ACC112 (cell line): ENCODE results near the gene HOXB4.

ENCODE experiments used
- H2AFZ ChIP-seq: fragments of 200-600 bp; sonication (generic); one replicate; pipeline ENCODE4 v1.6.0; 2017; ENCODE audit warnings: antibody characterized with exemption, low read length; ENCODE audit not compliant: unreplicated experiment
- H3K27ac ChIP-seq: fragments of 200-600 bp; sonication (generic); 2 replicates; pipeline ENCODE4 v1.5.1; 2014; ENCODE audit warnings: low read depth, mild to moderate bottlenecking, antibody characterized with exemption, low read length, moderate library complexity
- H3K27me3 ChIP-seq: fragments of 200-600 bp; sonication (generic); 2 replicates; pipeline ENCODE4 v1.6.1; 2014; ENCODE audit warnings: mild to moderate bottlenecking, antibody characterized with exemption, low read length, moderate library complexity, mixed read lengths; ENCODE audit not compliant: insufficient read depth
- H3K36me3 ChIP-seq: fragments of 200-600 bp; sonication (generic); 2 replicates; pipeline ENCODE4 v1.6.1; 2016; ENCODE audit warnings: mild to moderate bottlenecking, antibody characterized with exemption, low read length, moderate library complexity, mixed read lengths; ENCODE audit not compliant: insufficient read depth
- H3K4me1 ChIP-seq: fragments of 200-600 bp; sonication (generic); one replicate; pipeline ENCODE4 v1.6.1; 2016; ENCODE audit warnings: low read length, mixed read lengths; ENCODE audit not compliant: insufficient read depth, unreplicated experiment, control insufficient read depth
- H3K4me3 ChIP-seq: fragments of 200-600 bp; sonication (generic); 2 replicates; pipeline ENCODE4 v1.5.1; 2014; ENCODE audit warnings: mild to moderate bottlenecking, low read depth, low read length
- H3K79me2 ChIP-seq: fragments of 200-600 bp; sonication (generic); one replicate; pipeline ENCODE4 v1.6.0; 2016; ENCODE audit warnings: low read length; ENCODE audit not compliant: control insufficient read depth, unreplicated experiment, insufficient read depth

The HOXB4 gene

GRCh38 chr17:48528936-48529682 is 49.0 kb downstream of the HOXB4 start:
- no peak overlapping the region for H2AFZ ChIP-seq
- peaks cover 96% of the 10 kb centered on the region for H3K27me3 ChIP-seq

GRCh38 chr17:48528153-48528935 is 49.8 kb downstream of the HOXB4 start:
- Histone ChIP-seq H3K27me3 (peaks cover 98% of the 10 kb centered on the region), H3K79me2 (no peaks in the 10 kb centered on the region), H3K4me1 (no peaks in the 10 kb centered on the region), H3K36me3 (no peaks in the 10 kb centered on the region), H3K4me3 (no peak overlapping the region), H2AFZ (no peak overlapping the region), H3K27ac (no peak overlapping the region)

More at GRCh38 chr17:48528936-48529682, 49.0 kb downstream of the HOXB4 start:
- H3K4me1 ChIP-seq: no peaks in the 10 kb centered on the region
- H3K4me3 ChIP-seq: no peak overlapping the region
- H3K36me3 ChIP-seq: no peaks in the 10 kb centered on the region
- no peak overlapping the region for H3K27ac ChIP-seq
- H3K79me2 ChIP-seq: no peaks in the 10 kb centered on the region

GRCh38 chr17:48527547-48527932 is 50.6 kb downstream of the HOXB4 start:
- no peak overlapping the region for H2AFZ ChIP-seq
- peaks cover 99% of the 10 kb centered on the region for H3K27me3 ChIP-seq
- H3K79me2 ChIP-seq: no peaks in the 10 kb centered on the region
- no peak overlapping the region for H3K27ac ChIP-seq
- no peaks in the 10 kb centered on the region for H3K4me1 ChIP-seq
- H3K36me3 ChIP-seq: no peaks in the 10 kb centered on the region
- H3K4me3 ChIP-seq: no peak overlapping the region

GRCh38 chr17:48526608-48527546 is 51.3 kb downstream of the HOXB4 start:
- Histone ChIP-seq H3K27ac (no peak overlapping the region), H3K79me2 (no peaks in the 10 kb centered on the region), H3K4me3 (no peak overlapping the region), H2AFZ (no peak overlapping the region), H3K27me3 (peaks cover 99% of the 10 kb centered on the region), H3K4me1 (no peaks in the 10 kb centered on the region), H3K36me3 (no peaks in the 10 kb centered on the region)
